ENCODE measurements around the gene SLC19A1. TPM values are rescaled to one million over a fixed set of nuclear protein-coding genes. Genes with fewer than 3 reads are reported as not detected.

The SLC19A1 gene
- total and polyA plus RNA-seq, 10 donors, result 7.5 to 52.8 (median 32.4) TPM

DNA sequence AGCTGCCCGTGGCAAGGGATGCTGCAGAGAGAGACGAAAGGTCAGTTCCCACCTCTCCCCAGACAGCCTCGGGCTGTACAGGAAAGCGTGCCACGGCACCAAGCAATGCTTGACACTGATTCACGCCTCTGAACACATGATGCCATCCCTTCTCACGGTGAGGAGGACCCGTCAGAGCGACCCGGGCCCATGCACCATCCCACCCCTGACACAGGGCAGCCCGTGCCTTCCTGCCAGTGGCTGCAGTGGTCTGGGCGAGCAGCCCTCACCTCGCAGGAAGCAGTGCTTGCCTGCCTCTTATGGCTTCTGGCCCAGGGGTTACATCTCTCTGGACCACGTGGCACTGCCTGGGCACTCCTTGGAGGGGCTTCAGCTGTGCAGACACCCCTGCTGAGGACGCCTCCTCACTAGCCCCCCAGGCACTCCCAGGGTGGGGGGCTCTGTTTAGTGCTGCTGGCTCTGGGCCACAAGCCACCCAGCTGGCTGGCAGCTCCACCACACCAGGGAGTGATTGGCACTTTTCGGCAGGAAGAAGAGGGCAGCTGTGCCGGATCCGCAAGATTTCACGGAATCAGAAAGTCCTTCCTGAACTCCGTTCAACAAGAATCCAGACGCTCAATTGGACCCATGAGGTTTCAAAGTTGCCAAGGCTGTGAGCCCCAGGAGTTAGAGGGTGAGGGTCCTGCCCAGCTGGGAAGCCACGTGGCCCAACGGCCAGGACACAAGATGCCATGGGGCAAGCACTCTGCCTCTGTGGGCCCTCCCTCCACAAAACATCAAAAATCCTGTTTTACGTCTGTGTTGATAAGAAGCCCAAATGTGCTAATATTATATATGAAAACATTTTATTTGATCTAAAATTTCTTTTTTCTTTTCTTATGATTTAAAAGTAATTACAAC is 34.8 kb upstream of the SLC19A1 start:
- Histone ChIP-seq H3K4me1 (no peaks in the 10 kb centered on the region), H3K9me3 (no peaks in the 10 kb centered on the region), H3K4me3 (no peak overlapping the region), H3K27ac (no peak overlapping the region), H3K27me3 (replicated peaks in 1 of 7) (peaks cover 0 to 70% (median 0%) of the 10 kb centered on the region in 7 donors), H3K36me3 (no peaks in the 10 kb centered on the region)
- intact Hi-C loops (cut with DNase I; ENCODE audit: low total_unique reads), result no loop called here
- DNase-seq, result peak; percentile 61
- 64 to 85% (median 76%) methylated on average over 19 to 24 of the region's 24 CpGs for WGBS, 5 donors
- TF ChIP-seq, protein P1, sequence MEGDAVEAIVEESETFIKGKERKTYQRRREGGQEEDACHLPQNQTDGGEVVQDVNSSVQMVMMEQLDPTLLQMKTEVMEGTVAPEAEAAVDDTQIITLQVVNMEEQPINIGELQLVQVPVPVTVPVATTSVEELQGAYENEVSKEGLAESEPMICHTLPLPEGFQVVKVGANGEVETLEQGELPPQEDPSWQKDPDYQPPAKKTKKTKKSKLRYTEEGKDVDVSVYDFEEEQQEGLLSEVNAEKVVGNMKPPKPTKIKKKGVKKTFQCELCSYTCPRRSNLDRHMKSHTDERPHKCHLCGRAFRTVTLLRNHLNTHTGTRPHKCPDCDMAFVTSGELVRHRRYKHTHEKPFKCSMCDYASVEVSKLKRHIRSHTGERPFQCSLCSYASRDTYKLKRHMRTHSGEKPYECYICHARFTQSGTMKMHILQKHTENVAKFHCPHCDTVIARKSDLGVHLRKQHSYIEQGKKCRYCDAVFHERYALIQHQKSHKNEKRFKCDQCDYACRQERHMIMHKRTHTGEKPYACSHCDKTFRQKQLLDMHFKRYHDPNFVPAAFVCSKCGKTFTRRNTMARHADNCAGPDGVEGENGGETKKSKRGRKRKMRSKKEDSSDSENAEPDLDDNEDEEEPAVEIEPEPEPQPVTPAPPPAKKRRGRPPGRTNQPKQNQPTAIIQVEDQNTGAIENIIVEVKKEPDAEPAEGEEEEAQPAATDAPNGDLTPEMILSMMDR (IDR thresholded peaks at IDR 0.05 in 8 of 11, conservative IDR thresholded peaks at IDR 0.05 in 3 of 11), result no peak
- no peak for TF ChIP-seq POLR2A (IDR thresholded peaks at IDR 0.05)
- no peak for TF ChIP-seq POLR2AphosphoS5 (IDR thresholded peaks at IDR 0.05)

DNA sequence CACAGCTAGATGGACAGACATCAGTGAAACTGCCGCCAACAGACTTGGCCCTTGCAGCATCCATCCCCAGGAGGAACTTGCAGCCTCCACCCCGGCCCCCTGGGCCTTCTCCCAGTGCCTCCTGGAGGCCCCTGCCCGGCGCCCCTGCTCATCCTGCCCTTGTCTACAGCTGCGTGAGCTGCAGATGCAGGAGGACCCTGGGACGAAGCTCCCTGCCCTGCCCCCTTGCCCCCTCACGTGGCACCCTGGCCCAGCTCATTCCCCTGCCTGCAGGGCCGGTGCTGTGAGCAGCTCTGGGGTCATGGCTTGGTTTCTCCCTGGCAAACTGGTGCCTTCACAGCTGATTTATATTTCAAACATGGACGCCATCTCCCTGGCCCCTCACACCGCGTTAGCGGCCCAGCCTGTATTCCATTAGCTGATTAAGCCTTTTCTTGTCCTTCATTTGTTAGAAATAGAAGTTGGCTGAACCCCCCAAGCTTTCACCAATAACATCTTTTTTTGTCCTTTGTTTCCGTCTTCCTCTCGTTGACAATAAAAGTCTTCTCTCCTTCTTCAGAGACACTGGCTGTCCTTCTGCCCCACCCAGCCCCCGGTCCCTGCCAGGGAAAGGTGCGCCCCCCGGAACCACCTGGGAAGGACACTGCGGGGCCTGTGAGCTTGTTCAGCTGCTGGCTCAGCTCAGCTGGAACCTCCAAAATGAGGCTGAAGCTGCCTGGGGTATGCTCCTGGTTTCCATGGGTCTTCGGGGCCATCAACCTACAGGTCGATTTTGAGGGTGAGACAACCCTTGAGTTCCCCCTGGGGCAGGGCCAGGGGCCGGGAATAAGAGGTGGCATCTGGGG is 34.0 kb upstream of the SLC19A1 start:
- DNase-seq, result peak; percentile 46
- Histone ChIP-seq H3K36me3 (no peaks in the 10 kb centered on the region), H3K27ac (no peak overlapping the region), H3K4me3 (no peak overlapping the region), H3K27me3 (replicated peaks in 1 of 7) (peaks cover 0 to 67% (median 0%) of the 10 kb centered on the region in 7 donors), H3K9me3 (no peaks in the 10 kb centered on the region), H3K4me1 (no peaks in the 10 kb centered on the region)
- 82 to 87% (median 83%) methylated on average over 21 of the region's 21 CpGs for WGBS, 5 donors
- TF ChIP-seq POLR2A (IDR thresholded peaks at IDR 0.05) (no peak), POLR2AphosphoS5 (IDR thresholded peaks at IDR 0.05) (no peak)
- TF ChIP-seq, protein P1 (IDR thresholded peaks at IDR 0.05 in 8 of 11, conservative IDR thresholded peaks at IDR 0.05 in 3 of 11), result no peak
- intact Hi-C loops (cut with DNase I; ENCODE audit: low total_unique reads), result no loop called here

DNA sequence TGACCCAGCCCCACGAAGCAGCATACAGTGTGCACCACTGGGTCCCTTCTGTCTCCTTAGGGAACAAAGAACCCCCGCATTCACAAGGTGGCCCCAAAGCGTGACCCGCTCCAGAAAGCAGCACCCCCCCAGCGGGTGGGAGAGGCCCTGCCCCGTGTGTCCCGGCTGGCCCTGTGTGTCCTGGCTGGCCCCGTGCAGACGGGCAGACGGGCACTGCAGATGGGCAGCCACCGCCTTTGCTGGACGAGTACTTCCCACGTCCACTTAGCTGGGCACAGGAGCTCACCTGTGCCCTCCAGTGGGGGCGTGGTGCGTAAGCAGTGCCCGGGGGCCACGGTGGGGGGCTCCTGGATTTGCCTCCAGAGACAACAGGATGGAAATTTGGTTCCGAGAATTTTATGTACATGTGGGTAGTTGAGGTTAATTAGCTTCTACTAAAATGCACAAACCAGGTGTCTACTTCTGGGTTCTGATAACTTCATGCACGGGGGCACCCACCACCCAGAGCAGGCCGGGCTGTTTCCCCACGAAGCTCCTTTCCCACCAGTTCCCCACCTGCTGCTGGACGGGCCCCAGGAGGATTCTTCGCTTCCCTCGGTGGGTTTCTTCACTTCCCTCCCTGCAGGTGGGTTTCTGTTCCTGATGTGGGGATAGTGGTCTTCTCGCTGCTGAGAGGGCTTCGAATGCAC is 33.2 kb upstream of the SLC19A1 start:
- H3K27ac ChIP-seq, result no peak overlapping the region
- intact Hi-C loops (cut with DNase I; ENCODE audit: low total_unique reads), result no loop called here
- no peaks in the 10 kb centered on the region for H3K9me3 ChIP-seq
- H3K4me3 ChIP-seq, result no peak overlapping the region
- H3K27me3 ChIP-seq (replicated peaks in 1 of 7), result peaks cover 0 to 59% (median 0%) of the 10 kb centered on the region in 7 donors
- 77 to 84% (median 81%) methylated on average over 11 to 26 of the region's 26 CpGs for WGBS, 5 donors
- H3K36me3 ChIP-seq, result no peaks in the 10 kb centered on the region
- no peaks in the 10 kb centered on the region for H3K4me1 ChIP-seq
- no peak for TF ChIP-seq POLR2A (IDR thresholded peaks at IDR 0.05)
- TF ChIP-seq, protein P1 (IDR thresholded peaks at IDR 0.05 in 8 of 11, conservative IDR thresholded peaks at IDR 0.05 in 3 of 11), result no peak
- no peak for TF ChIP-seq POLR2AphosphoS5 (IDR thresholded peaks at IDR 0.05)
- DNase-seq, result peak; percentile 68
